GM21576 (cell line): ENCODE measurements around the gene HOXC5.
"Not testable (repeated sequence)": the region's sequence is repeated elsewhere in the genome, so short reads cannot be mapped to it uniquely, and the experiment has no call there.

Experiments
- ATAC-seq: cut with Tn5 transposase; IDR thresholded peaks from one replicate; pipeline ENCODE4 v1.9.1; 2021; ENCODE audit warnings: mild to moderate bottlenecking, moderate library complexity; ENCODE audit not compliant: unreplicated experiment

HOXC5 gene

DNA sequence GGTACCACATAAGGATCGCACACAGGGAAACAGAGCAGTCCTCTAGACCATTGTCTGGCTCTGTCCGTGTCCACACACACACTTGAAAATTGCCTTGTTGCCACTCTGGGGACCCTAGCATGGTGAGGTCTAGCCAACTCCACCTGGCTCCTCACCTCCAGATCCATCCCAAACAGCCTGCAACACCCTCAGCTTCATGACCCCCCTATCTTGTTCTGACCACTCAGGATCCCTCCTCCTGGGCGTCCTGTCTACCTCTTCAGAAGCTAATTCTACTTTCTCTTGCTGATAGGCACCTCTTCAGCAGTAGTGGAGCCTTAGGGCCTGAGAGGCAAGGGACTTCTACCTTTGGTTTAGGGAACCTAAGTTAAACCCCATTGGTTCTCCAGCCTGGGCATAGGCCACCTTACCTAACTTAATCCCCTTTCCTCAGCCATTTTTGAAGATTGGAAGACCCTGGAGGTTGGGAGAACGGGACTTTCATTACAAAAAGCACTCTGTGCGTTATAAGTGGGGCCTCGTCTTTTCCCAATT, 697 bp upstream of the HOXC5 start:
- no peak for ATAC-seq

DNA sequence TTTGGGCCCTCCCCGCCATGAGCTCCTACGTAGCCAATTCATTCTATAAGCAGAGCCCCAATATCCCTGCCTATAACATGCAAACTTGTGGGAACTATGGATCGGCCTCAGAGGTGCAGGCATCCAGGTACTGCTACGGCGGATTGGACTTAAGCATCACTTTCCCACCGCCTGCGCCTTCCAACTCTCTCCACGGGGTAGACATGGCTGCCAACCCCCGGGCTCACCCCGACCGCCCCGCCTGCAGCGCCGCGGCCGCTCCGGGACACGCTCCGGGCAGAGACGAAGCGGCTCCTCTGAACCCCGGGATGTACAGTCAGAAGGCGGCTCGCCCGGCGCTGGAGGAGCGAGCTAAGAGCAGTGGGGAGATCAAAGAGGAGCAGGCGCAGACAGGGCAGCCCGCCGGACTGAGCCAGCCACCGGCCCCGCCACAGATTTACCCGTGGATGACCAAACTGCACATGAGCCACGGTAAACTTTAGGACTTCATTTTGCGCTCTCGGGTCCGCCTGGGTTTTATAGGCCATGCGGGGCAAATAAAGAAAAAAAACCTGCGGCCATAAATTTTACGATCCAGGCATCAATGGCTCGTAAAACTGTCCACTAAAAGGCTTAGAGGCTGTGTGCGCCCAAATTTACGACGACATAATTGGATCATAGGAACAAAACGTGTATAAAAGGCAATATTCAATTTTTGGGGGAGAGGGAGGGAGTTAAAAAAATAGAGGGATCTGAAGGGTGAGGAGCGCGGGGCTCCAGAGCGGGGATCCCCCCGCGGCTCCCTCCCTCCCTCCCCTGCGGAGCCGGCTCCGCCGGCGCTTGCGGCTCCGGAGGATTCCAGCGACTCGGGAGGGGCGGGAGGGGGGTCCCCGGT, 493 bp downstream of the HOXC5 start:
- ATAC-seq = no peak

DNA sequence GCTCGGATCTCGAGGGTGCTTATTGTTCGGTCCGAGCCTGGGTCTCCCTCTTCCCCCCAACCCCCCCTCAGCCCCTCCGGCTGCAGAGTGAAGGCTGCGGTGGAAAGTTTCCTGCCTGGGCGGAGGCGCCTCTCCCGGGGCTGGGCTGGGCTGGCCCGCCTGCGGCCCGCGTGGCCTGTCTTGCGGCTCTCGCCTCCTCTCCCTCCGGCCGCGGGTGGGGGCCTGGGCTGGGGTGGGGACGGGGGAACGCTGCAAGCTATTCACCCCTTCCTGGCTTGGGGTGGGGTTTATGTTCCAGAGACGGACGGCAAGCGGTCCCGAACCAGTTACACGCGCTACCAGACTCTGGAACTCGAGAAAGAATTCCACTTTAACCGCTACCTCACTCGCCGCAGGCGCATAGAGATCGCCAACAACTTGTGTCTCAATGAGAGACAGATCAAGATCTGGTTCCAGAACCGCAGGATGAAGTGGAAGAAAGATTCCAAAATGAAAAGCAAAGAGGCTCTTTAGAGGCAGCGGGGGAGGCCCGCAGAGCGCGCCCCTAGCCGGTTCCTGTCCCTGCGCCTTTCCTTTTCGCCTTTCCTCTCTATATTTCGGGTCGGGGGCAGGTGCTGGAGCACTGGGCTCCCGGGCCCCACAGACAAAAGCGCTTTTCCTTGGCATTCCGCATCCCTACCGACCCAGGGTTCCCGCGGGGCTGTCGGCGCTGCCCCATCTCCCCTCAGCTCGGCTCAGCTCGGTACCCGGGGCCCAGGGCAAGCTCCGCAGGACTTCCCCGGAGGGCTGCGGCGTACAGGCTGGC, 1.3 kb downstream of the HOXC5 start:
- ATAC-seq = no peak

DNA sequence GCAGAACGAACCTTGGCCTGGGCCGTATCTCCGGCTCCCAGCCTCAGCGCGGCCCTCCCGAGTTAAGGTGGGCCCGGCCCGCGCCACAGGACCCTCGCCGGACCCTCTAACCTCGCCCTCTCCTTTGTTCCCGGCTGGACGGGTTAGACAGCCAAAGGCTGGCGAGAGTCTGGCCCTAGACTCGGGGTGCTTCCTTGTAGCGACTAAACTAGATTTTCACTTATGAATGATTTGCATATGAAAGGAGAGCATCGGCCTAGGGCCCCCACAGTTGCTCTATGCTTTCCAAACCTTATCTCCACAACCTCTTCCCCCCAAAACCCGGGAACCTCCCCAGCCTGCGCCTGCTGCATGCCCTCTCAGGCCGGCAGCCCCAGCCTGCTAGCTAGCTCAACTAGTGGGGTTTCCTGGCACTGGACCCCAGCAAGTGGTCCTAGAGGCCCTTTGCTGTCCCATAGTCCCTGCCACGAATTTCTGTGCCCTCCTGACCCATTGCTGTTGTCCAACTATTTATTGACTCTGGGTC, 2.0 kb downstream of the HOXC5 start:
- ATAC-seq = no peak

DNA sequence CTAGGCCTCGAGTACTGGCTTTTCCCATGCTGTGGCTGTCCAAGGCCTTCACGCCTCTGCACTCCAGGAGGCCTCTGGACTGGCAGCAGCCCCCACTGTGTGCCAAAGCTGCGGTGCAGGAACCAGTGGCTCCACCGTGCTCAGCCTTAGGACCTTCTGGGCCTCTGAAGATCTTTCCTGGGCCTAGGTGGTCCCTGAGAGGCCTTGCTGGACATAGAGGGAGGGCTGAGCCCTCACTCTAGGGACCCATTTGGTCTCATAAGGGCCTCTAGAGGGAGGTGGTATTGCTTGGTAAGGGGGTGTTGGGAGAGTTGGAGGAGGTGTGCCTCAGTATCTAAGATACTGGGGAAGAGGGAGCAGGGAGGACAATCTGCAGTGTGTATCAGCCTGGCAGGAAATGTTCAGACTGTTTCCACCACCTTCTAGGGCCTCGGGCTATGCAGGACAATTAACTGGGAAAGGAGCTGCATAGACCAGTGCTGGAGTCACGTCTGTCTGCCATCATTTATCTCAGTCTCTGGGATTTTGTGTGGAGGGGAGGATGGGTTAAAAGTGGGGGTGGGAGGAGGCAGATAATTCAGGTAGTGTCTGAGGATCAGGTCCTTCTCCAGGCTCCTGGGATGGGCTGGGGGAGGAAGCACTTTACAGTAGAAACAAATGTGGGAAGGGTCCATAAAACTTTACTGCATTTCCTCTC, 2.9 kb downstream of the HOXC5 start:
- ATAC-seq = no peak

DNA sequence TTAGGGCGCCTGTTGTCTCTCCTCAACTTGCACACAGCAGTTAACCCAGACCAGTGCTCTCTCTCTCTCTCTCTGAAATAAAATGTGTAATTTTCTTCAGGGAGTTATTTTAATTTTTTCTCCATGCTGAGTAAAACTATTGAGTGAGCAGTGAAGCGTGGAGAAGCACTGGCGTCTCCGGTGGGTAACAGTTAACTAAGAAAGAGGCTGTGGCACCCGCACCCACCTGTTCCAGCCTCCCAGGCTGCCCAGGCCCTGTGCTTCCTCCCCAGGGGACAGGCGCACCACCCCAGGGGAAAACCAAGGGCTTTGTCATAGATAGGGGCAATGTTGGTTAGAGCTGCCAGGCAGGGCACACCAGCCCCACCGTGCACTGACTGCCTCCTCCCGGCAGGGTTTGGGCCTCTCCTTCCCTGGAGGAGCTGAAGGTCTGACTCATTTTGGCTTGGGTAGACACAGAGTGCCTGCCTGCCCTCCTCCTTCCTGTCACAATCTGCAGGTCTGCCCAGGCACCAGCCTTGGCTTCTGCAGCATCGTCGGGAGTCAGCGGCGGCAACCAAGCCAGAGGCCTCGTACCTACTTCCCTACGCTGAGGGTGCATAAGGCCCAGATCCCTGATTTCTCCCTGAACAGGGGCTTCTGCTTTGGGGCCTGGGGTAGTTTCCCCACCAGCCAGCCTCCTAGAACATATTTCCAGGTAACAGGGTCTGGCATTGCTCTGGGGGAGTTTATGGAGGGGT, 3.9 kb downstream of the HOXC5 start:
- ATAC-seq = no peak

DNA sequence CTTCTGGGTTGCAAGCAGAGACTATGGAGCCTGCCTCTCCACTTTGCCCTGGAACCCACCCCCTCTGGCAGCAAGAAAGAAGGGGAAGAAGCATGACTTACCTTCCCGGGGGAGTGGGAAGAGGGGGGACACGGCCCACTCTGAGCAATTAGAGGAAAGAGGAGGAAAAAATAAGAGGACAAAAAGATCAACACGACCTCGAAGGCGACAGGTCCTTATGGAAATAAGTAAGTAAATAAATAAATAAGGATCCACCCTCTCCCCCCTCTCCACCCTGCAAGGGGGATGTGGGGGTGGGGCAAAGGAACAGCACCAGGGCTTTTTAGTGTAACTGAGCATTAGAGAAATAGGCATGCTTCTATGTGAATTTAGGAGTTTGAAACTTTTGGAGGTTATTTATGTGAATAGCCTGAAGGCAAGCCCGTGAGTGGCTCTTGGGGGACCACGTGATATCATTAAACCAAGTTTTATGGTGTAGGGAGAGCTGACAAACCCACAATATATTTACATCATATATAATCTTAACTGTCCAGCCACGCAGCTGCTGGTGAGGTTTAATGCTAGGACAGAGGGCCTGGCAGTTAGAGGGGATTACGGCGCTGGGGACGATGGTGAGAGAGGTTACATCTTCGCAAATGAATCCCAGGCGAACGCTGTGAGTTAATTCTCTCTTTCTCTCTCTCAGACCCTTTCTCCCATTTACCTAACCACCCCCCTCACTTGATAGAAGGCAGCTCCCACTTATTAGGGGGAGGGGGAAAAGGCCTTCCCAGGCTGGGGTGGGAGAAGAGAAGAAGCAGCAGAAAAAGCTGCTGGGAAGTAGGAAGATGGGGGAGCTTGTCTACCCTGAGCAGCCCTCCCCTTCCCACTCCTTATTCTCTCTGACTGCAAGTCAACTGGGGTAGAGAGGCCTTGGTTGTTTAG, 4.8 kb downstream of the HOXC5 start:
- no peak for ATAC-seq

DNA sequence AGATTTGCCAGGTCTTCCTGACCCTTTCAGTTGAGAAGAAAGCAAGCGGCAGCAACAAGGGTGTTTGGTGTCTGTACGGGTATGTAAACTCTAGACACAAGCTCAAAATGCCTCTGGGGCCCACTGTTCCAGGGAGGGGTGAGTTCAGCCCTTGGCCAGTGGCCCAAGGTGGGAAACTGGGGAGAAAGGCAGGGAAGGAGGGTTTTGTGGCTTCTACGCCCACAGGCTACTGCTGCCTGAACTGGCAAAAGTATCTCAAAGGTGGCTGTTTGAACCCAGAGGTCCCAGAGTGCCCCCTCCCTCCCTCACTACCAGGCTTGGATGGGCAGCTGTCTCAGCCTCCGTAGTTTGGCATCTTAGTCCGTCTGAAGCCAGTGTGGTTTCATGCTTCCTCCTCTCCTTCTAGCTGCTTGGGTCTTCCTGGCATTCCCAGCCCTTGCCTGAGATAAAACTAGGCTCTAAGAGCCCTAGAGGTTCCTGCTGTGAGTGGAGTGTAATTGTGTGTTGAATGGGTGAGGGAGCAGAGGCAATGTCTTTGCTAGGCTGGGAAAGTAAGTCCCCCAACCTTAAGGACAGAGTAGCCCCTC, 5.5 kb downstream of the HOXC5 start:
- no peak for ATAC-seq

DNA sequence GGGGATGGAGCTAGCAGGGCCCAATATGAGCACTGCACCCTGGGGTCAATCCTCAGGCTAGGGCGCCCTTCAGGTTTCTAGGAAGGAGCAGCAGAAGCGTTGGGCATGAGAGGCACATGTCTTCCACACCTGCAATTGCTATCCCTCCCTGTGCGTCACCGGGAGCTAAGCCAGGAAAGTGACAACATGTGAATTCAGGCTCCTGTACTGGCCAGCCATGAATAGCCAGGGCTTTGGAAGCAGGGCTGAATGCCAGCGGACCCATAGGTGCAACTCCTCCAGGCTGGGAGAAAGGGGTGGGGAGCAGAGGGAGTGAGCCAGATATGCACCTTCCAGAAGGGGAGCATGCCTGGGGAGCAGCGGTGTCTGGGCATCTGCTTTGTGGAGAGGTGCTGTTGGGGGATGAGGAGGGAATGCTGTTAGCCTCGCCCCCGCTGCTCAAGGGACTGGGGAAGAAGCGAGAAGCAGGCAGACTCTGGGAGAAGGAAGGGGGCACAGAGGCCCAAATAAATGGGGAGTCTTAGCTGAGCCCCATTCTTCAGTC, 6.1 kb downstream of the HOXC5 start:
- no peak for ATAC-seq

DNA sequence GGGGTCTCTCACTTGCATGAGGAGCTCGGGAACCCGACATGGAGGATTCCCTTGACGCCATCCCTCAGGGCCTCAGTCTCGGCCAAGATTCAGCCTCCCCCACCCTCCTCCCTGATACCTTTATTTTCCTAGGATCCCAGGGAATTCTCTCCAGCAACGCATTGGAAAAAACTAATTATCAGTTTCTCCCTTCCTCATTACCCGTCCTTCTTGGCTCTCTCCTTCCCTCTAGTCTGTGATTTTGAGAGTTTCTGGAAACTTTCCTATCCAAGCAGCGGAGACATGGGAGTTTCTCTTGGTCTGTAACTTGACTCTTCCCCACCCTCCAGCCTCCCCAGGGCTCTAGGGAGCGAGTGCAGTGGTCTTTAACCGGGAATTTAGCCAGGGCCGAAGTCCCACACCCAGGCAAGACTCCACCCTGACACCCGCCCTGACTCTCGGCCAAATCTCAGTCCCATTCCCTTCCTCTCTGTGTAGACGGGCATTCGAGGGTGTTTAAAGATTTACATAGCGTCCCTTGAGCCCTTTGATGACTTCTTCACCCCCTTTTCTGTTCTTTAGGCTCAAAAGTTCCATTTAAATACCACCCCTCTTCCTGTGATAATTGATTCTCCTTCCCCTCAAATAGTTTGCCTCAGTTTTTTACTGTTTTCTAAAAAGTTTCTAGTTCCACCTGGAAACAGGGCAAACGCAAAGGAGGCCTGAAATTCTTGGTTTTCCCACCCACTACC, 6.7 kb downstream of the HOXC5 start:
- ATAC-seq = no peak

DNA sequence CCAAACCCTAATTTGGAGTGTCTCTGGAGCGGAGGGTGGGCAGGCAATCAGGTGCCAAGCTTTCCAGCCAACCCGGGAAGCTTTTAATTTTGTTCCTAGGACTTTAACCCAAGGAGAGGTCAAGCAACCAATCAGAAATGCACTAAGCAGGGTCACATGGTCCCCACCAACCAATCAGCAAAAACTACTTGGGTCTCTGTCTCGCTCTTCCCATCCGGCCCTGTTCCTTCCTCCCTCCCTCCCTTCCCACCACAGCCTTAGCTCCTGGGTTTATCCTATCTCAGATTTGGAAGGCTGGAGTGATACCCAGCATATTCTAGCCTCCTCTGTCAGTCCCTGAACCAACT, 7.3 kb downstream of the HOXC5 start:
- ATAC-seq = no peak

DNA sequence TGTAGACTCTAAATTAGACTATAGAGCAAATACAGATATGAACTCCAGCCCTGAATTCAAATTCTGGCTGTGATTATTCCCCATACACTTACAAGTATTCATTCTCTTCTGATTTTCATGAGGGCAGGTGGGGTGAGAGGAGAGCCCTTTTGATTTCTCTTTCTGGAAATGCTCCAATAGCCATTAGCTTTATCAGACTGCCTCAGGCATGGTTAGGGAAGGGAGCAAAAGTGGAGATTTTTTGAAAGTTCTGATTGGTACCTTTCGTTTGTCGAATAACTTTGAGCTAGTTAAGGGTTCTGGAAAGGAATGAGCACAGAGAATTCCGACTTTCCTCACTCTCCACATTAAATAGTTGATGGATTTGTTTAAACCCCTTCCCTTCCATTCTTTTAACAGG, 7.8 kb downstream of the HOXC5 start:
- ATAC-seq = no peak

DNA sequence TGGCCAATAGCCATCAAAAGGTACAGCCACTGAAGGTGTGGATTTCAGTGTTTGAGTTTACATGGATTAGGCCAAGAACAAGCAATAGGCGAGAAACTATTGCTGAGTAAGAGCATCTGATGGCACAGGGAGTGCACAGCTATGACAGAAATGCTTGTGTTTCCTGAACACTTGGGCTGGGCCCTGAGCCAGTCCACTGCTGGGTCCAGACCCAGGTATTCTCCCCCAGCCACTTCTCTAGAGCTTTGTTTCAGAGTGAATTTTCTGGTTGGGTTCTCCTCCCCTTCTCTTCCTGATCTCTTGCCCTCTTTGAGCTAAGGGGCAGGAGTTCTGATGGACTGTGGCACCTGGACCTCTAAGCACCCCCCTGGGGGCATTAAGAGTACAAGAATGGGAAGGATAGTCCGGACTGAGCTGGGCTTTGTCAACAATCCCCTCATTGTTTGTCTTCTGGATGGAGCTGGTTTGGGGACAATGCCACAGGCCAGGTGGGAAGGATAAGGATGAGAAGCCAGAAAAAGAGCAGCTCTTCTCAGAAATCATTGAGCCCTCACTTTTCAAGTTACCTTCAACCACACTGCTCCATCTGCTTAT, 8.3 kb downstream of the HOXC5 start:
- ATAC-seq = no peak

DNA sequence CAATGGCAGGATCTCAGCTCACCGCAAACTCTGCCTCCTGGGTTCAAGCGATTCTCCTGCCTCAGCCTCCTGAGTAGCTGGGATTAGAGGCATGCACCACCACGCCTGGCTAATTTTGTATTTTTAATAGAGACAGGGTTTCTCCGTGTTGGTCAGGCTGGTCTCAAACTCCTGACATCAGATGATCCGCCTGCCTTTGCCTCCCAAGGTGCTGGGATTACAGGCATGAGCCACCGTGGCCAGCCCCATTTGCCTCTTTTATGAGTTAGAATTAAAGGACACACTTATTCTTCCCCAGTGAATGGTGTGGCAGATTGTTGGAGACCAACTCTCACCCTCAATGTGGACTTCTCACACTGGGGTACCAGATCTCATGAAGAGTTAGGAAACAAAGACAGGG, 9.2 kb downstream of the HOXC5 start:
- ATAC-seq = not testable (repeated sequence)

DNA sequence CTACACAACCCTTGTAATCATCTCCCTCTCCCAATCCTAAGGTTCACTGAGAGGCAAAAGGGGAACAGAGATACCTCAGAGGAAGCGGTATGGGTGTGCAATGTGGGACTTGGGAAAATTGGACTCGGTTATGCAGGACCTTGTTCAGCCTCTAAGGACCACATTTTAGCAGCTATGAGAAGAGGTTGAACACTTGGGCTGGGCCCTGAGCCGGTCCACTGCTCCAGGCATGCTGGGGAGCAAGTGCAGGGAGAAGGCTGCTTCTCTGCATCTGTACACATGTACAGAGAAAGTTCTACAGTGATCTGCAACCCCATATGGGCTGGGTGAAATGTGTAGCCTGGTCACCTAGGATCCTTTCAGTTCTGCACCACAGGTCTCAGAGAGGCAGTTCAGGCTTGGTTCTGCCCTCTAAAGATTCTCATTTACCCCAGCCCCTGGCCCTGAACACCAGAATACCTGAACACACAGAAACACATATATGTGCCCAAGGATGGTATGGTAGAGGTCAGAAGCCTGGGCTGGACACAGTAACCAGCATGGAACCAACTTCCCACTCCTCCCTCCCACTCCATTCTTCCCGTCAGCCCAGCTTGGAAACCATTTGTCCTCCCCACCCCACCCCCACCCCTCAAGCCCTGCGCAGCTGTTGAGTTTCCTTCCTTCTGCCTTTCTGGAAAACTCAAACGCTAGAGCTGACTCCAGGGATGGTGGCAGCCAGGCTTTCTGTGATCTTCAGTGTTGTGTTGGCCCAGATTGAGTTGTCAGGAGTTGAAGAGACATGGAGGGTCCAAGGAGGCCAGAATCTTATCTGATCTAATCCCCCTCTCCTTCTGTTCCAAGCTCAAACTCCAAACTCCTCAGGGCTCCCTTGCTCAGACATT, 10.4 kb downstream of the HOXC5 start:
- ATAC-seq = no peak

DNA sequence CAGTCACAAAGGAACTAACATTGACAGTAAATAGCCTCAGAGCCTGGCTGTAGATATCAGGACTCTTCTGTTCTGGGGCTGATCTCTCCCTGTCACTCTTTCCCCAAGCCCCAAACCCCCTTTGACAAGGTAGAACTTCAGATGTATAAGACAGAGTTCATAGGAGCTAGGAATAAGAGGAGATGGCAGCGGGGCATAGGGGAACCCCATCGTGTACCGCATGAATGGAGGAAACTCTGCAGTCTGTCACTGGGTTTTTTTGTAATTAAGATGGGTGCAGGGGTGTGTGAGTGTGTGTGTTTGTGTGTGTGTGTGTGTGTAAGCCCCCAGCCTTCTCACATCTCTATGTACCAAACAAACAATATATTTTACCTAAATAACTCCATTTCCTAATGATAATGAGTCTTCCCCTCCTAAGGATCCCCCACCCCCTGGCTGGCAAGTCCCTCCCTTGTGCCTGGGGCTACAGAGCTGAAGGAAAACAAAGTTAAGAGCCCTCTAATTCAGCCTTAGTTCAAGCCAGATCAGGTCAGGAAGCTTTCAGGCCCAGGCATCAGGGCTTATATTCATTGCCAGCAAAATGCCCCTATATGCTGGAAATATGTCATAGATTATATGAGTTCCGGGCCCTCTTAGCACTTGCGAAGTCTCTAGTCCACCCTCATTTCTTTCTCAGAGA, 11.7 kb downstream of the HOXC5 start:
- no peak for ATAC-seq
